Adipocyte (in vitro differentiated cells): ENCODE measurements around the gene ACTR2.
A peak's percentile ranks its signal among the peaks of the same experiment; 100 is the strongest.
"Not testable (repeated sequence)": the region's sequence is repeated elsewhere in the genome, so short reads cannot be mapped to it uniquely, and the experiment has no call there.

Source experiments
- DNase-seq: peaks from one replicate; pipeline ENCODE4 v3.0.0-alpha.2; 2015; ENCODE audit warnings: low read depth
- H3K27me3 ChIP-seq: replicated peaks from 2 replicates; pipeline ENCODE4 v1.7.0; 2013; ENCODE audit warnings: mild to moderate bottlenecking, low read length, moderate library complexity; ENCODE audit not compliant: control insufficient read depth, insufficient read depth
- H3K36me3 ChIP-seq: 2 replicates; pipeline ENCODE4 v1.7.0; 2013; ENCODE audit warnings: low read length, mild to moderate bottlenecking, moderate library complexity; ENCODE audit not compliant: control insufficient read depth, insufficient read depth, severe bottlenecking
- H3K4me1 ChIP-seq: 2 replicates; pipeline ENCODE4 v1.7.0; 2013; ENCODE audit warnings: mild to moderate bottlenecking, low read length, moderate library complexity; ENCODE audit not compliant: control insufficient read depth, insufficient read depth
- H3K4me3 ChIP-seq: 2 replicates; pipeline ENCODE4 v1.7.0; 2013; ENCODE audit warnings: mild to moderate bottlenecking, low read length, moderate library complexity
- H3K9ac ChIP-seq: 2 replicates; pipeline ENCODE4 v1.7.0; 2013; ENCODE audit warnings: mild to moderate bottlenecking, low read length, moderate library complexity
- H3K9me3 ChIP-seq: 2 replicates; pipeline ENCODE4 v1.7.0; 2013; ENCODE audit warnings: mild to moderate bottlenecking, low read length, moderate library complexity; ENCODE audit not compliant: control insufficient read depth

Gene ACTR2

DNA sequence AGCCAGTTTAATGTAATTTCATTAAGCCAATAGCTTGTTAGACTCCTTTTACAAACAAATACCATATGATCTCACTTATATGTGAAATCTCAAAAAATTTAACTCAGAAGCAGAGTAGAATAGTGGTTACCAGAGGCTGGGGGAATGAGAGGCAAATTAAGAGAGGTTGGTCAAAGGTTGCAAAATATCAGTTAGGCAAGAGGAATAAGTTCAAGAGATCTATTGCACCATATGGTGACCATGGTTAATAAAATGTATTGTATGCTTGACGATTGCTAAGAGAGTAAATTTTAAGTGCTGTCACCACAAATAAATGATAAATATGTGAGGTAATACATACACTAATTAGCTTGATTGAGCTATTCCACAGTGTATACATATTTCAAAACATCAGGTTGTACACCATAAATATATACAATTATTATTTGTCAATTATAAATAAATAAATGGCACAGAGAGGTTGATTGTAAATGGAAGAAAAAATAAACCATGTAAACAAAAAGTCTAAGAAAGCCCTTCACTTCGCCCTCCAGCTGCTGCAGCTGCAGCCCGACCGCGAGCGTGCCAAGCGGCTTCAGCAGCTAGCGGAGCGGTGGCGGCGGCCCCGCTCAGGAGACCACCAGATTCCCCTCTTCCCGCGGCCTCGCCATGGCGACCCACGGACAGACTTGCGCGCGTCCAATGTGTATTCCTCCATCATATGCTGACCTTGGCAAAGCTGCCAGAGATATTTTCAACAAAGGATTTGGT, 23.0 kb upstream of the ACTR2 start:
- Histone ChIP-seq H3K9ac (no peak overlapping the region), H3K4me1 (peaks cover 11% of the 10 kb centered on the region), H3K9me3 (peaks cover 6% of the 10 kb centered on the region), H3K27me3 (no peaks in the 10 kb centered on the region), H3K36me3 (no peaks in the 10 kb centered on the region), H3K4me3 (peak overlapping the region; percentile 49)
- peak; percentile 15 for DNase-seq

- no peak overlapping the region for H3K4me3 ChIP-seq
- no peaks in the 10 kb centered on the region for H3K4me1 ChIP-seq
- DNase-seq = no peak
- H3K27me3 ChIP-seq = no peaks in the 10 kb centered on the region
- no peak overlapping the region for H3K9ac ChIP-seq
- H3K36me3 ChIP-seq = no peaks in the 10 kb centered on the region
- no peaks in the 10 kb centered on the region for H3K9me3 ChIP-seq
Observed at GRCh38 chr2:65212115-65212514, 15.5 kb upstream of the ACTR2 start.

GRCh38 chr2:65212619-65213018, 15.0 kb upstream of the ACTR2 start:
- Histone ChIP-seq H3K36me3 (no peaks in the 10 kb centered on the region), H3K9me3 (no peaks in the 10 kb centered on the region), H3K4me3 (no peak overlapping the region), H3K27me3 (no peaks in the 10 kb centered on the region), H3K4me1 (no peaks in the 10 kb centered on the region), H3K9ac (no peak overlapping the region)
- DNase-seq = no peak

GRCh38 chr2:65213035-65213434, 14.6 kb upstream of the ACTR2 start:
- Histone ChIP-seq H3K27me3 (no peaks in the 10 kb centered on the region), H3K9me3 (no peaks in the 10 kb centered on the region), H3K4me3 (no peak overlapping the region), H3K9ac (no peak overlapping the region), H3K4me1 (no peaks in the 10 kb centered on the region), H3K36me3 (no peaks in the 10 kb centered on the region)
- DNase-seq = no peak

GRCh38 chr2:65214361-65214760, 13.3 kb upstream of the ACTR2 start:
- Histone ChIP-seq H3K27me3 (no peaks in the 10 kb centered on the region), H3K36me3 (no peaks in the 10 kb centered on the region), H3K4me1 (no peaks in the 10 kb centered on the region), H3K9me3 (no peaks in the 10 kb centered on the region), H3K9ac (no peak overlapping the region), H3K4me3 (no peak overlapping the region)
- no peak for DNase-seq

GRCh38 chr2:65214843-65215242, 12.8 kb upstream of the ACTR2 start:
- Histone ChIP-seq H3K27me3 (no peaks in the 10 kb centered on the region), H3K36me3 (no peaks in the 10 kb centered on the region), H3K4me3 (no peak overlapping the region), H3K9ac (no peak overlapping the region), H3K9me3 (no peaks in the 10 kb centered on the region), H3K4me1 (no peaks in the 10 kb centered on the region)
- DNase-seq = no peak

GRCh38 chr2:65215946-65216345, 11.7 kb upstream of the ACTR2 start:
- H3K27me3 ChIP-seq = no peaks in the 10 kb centered on the region
- no peak overlapping the region for H3K4me3 ChIP-seq
- no peaks in the 10 kb centered on the region for H3K9me3 ChIP-seq
- H3K4me1 ChIP-seq = peaks cover 6% of the 10 kb centered on the region
- H3K9ac ChIP-seq = no peak overlapping the region
- no peak for DNase-seq
- H3K36me3 ChIP-seq = no peaks in the 10 kb centered on the region

DNA sequence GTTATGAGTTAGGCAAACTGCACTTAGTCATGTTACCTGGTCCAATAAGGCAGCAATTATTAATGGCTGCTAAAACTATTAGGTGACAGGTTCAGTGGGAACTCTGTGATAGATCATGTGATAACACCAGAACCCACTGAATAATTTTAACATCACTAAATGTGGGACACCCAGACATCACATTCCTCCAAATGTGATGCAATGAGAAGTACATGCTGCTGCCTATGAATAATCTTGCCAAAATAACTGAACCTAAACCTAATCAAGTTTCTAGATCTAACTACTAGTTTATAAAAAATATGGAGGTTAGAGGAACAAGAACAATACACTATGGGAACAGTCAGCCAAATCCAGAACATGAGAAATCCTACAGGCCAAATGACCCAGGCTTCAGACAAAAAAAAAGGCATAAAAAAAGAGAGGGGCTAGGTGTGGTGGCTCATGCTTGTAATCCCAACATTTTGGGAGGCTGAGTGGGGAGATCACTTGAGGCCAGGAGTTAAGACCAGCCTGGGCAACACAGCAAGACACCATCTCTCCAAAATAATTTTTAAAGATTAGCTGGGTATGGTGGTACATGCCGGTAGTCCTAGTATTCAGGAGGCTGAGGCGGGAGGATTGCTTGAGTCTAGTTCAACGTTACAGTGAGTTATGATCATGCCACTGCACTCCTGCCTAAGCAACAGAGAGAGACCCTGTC, 7.0 kb upstream of the ACTR2 start:
- H3K9ac ChIP-seq = no peak overlapping the region
- H3K9me3 ChIP-seq = no peaks in the 10 kb centered on the region
- peaks cover 6% of the 10 kb centered on the region for H3K4me1 ChIP-seq
- H3K36me3 ChIP-seq = no peaks in the 10 kb centered on the region
- H3K27me3 ChIP-seq = no peaks in the 10 kb centered on the region
- H3K4me3 ChIP-seq = no peak overlapping the region
- DNase-seq = peak; percentile 61

GRCh38 chr2:65221275-65221674, 6.4 kb upstream of the ACTR2 start:
- not testable (repeated sequence) for H3K4me3 ChIP-seq, H3K4me1 ChIP-seq, H3K27me3 ChIP-seq, H3K9me3 ChIP-seq, H3K36me3 ChIP-seq, H3K9ac ChIP-seq, DNase-seq

- peak; percentile 54 for DNase-seq
- H3K9ac ChIP-seq = peak overlapping the region; percentile 99
- H3K27me3 ChIP-seq = no peaks in the 10 kb centered on the region
- no peaks in the 10 kb centered on the region for H3K9me3 ChIP-seq
- H3K4me3 ChIP-seq = peak overlapping the region; percentile 99
- H3K4me1 ChIP-seq = peaks cover 43% of the 10 kb centered on the region
- no peaks in the 10 kb centered on the region for H3K36me3 ChIP-seq
Observed at GRCh38 chr2:65227020-65227455, 593 bp upstream of the ACTR2 start.

DNA sequence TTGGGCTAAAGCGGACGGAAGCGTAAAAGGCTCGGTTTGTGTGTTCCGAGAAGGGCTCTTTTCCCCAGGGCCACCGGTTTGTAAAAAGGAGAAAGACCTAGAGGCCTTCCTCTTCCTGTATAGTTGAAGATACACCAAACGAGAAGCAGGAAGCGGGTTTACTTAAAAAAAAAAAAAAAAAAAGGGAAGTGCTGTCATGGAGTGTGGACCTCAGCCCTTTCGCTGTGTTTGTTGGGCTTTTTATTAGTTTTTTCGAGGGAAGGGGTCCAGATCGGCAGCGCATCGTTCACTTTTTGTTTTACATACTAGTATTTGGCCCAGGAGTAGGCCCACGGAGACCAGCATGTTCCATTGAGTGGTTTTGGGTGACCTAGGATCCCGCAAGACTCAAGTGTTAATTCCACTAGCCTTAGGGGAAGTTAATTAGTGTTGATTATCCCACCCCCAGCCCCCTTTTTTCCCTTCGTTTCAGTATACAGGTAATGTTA, 676 bp downstream of the ACTR2 start:
- no peaks in the 10 kb centered on the region for H3K9me3 ChIP-seq
- H3K4me1 ChIP-seq = peaks cover 54% of the 10 kb centered on the region
- no peaks in the 10 kb centered on the region for H3K27me3 ChIP-seq
- H3K9ac ChIP-seq = peak overlapping the region; percentile 99
- peak overlapping the region; percentile 99 for H3K4me3 ChIP-seq
- no peak for DNase-seq
- H3K36me3 ChIP-seq = no peaks in the 10 kb centered on the region
